Erythroblast (primary cell): ENCODE results near the gene UBE2D1.

Experiments
- GATA1 ChIP-seq: IDR thresholded peaks from 2 replicates; pipeline ENCODE4 v1.6.1; 2011; ENCODE audit warnings: low read depth, mild to moderate bottlenecking, control low read depth, low read length, moderate library complexity
- POLR2A ChIP-seq: IDR thresholded peaks from 2 replicates; pipeline ENCODE4 v1.6.1; 2011; ENCODE audit warnings: mild to moderate bottlenecking, low read length

GRCh38 chr10:58396057-58396456 lies 61.3 kb downstream of the UBE2D1 start:
- TF ChIP-seq POLR2A (no peak), GATA1 (no peak)
